Panc1 (cell line): Measurements from ENCODE around the gene UNC5B. TPM values are rescaled to one million over a fixed set of nuclear protein-coding genes. Genes with fewer than 3 reads are reported as not detected.

Source experiments
- ATAC-seq: fragments of 200-7000 bp; cut with Tn5 transposase; 2 replicates; pipeline ENCODE4 v1.9.1; 2020; ENCODE audit warnings: mild to moderate bottlenecking, moderate library complexity
- BruUV-seq: library from RNA; stranded (reverse); fragments of 400-500 nt; replicated peaks from 2 replicates; lab custom pipeline; 2021; lab: Mats Ljungman, UMichigan
- CTCF ChIA-PET: fragments of 300-600 bp; sonication (Branson Sonifier 250); formaldehyde crosslinking; loops from one replicate; lab custom pipeline; 2022; ENCODE audit warnings: antibody characterized with exemption; lab: Charles Lee
- POLR2A ChIA-PET: fragments of 300-600 bp; sonication (Branson Sonifier 250); formaldehyde crosslinking; loops from one replicate; lab custom pipeline; 2022; ENCODE audit warnings: antibody characterized with exemption; lab: Charles Lee
- DNase-seq: peaks from one replicate; pipeline ENCODE4 v3.0.0-alpha.2; 2010; ENCODE audit warnings: low read depth, low spot score
- H3K27ac ChIP-seq: 2 replicates; pipeline ENCODE4 v1.5.1; 2011; ENCODE audit warnings: mild to moderate bottlenecking, low read length, inconsistent platforms
- H3K27me3 ChIP-seq: fragments of 200-500 bp; sonication (Bioruptor generic); 2 replicates; pipeline ENCODE4 v1.6.0; 2014; ENCODE audit warnings: low read length, inconsistent platforms; ENCODE audit not compliant: control insufficient read depth, insufficient read depth
- H3K36me3 ChIP-seq: fragments of 200-500 bp; sonication (Bioruptor generic); 2 replicates; pipeline ENCODE4 v1.5.1; 2014; ENCODE audit warnings: inconsistent platforms, mild to moderate bottlenecking, low read length, moderate library complexity; ENCODE audit not compliant: control insufficient read depth, insufficient read depth
- H3K4me1 ChIP-seq: 2 replicates; pipeline ENCODE4 v1.5.1; 2011; ENCODE audit warnings: inconsistent platforms, mild to moderate bottlenecking, low read length, moderate library complexity; ENCODE audit not compliant: control insufficient read depth, insufficient read depth
- H3K4me3 ChIP-seq, 2 experiments: 2 replicates each; pipeline ENCODE4 v1.5.1; 2011 to 2012; ENCODE audit warnings: low read depth in 2 of 2, low read length in 2 of 2, mild to moderate bottlenecking in 2 of 2, inconsistent platforms in 1 of 2, moderate library complexity in 1 of 2
- H3K9me3 ChIP-seq: fragments of 200-500 bp; sonication (Bioruptor generic); 2 replicates; pipeline ENCODE4 v1.5.1; 2014; ENCODE audit warnings: low read depth, mild to moderate bottlenecking, inconsistent platforms, low read length, moderate library complexity; ENCODE audit not compliant: control insufficient read depth, insufficient read depth
- CTCF ChIP-seq: fragments of 450-650 bp; IDR thresholded peaks from 2 replicates; pipeline ENCODE4 v1.5.1; 2017; ENCODE audit warnings: mild to moderate bottlenecking
- POLR2AphosphoS5 ChIP-seq: IDR thresholded peaks from 2 replicates; pipeline ENCODE4 v1.6.1; 2012; ENCODE audit warnings: mild to moderate bottlenecking, low read depth, low read length, moderate library complexity
- REST ChIP-seq, 2 experiments: IDR thresholded peaks; 2 replicates each; pipeline ENCODE4 v1.6.1; 2011 to 2012; ENCODE audit warnings: low read depth in 2 of 2, control low read depth in 1 of 2, low read length in 1 of 2, mild to moderate bottlenecking in 1 of 2, moderate library complexity in 1 of 2; ENCODE audit not compliant: insufficient read depth in 1 of 2
- SIN3A ChIP-seq: IDR thresholded peaks from 2 replicates; pipeline ENCODE4 v1.6.1; 2012; ENCODE audit warnings: low read depth, mild to moderate bottlenecking, low read length, moderate library complexity, borderline replicate concordance; ENCODE audit not compliant: insufficient read depth
- TCF7L2 ChIP-seq: IDR thresholded peaks from 2 replicates; pipeline ENCODE4 v1.6.1; 2011; ENCODE audit warnings: mild to moderate bottlenecking, low read depth, low read length, inconsistent platforms
- in situ Hi-C: cut with HindIII; loops from 2 replicates; pipeline ENCODE4 v1.10.0; 2016; ENCODE audit warnings: low sequenced_read_pairs, low pct_unique_long_range_greater_than_20kb
- intact Hi-C: fragments of 100-400 bp; cut with micrococcal nuclease; formaldehyde crosslinking; loops from one replicate; pipeline ENCODE4 v1.10.0; 2022; ENCODE audit not compliant: unreplicated experiment
- total RNA-seq: library from RNA; stranded (reverse); gene quantifications from one replicate; pipeline ENCODE4 v1.2.1, GENCODE V29; 2021; ENCODE audit not compliant: unreplicated experiment

Gene UNC5B
- total RNA-seq, 1 experiment from 2014 or later: 1.1 TPM

GRCh38 chr10:71331736-71332135 lies 119.4 kb downstream of the UNC5B start:
- ATAC-seq: no peak
- Histone ChIP-seq H3K27ac (no peak overlapping the region), H3K4me1 (no peaks in the 10 kb centered on the region), H3K27me3 (no peaks in the 10 kb centered on the region), H3K4me3 (no peak overlapping the region), H3K9me3 (no peaks in the 10 kb centered on the region), H3K36me3 (no peaks in the 10 kb centered on the region)
- no peak for DNase-seq
- intact Hi-C loops (no loop called here), in situ Hi-C loops (no loop called here)
- ChIA-PET CTCF (interaction anchor here (0.5 kb wide), 1 partner anchor 9 kb away, joined by 3 read pairs; no protein-coding TSS in a partner anchor), POLR2A (no interaction called here)
- no TSS peak for BruUV-seq
- TF ChIP-seq TCF7L2 (no peak), REST (IDR thresholded peaks at IDR 0.05; ENCODE audit: insufficient read depth in 1 of 2, low read depth in 2 of 2, low read length in 1 of 2) (no peak), SIN3A (no peak), POLR2AphosphoS5 (no peak), CTCF (no peak)

- in situ Hi-C loops: no loop called here
- Histone ChIP-seq H3K4me1 (peaks cover 6% of the 10 kb centered on the region; the same call in 1 of the 2 replicates), H3K9me3 (no peaks in the 10 kb centered on the region), H3K4me3 (no peak overlapping the region), H3K27ac (no peak overlapping the region), H3K36me3 (no peaks in the 10 kb centered on the region), H3K27me3 (no peaks in the 10 kb centered on the region)
- TF ChIP-seq POLR2AphosphoS5 (no peak), TCF7L2 (no peak), SIN3A (no peak), REST (IDR thresholded peaks at IDR 0.05; ENCODE audit: insufficient read depth in 1 of 2, low read depth in 2 of 2, low read length in 1 of 2) (no peak), CTCF (no peak)
- DNase-seq: no peak
- ChIA-PET CTCF (no interaction called here), POLR2A (no interaction called here)
- intact Hi-C loops: no loop called here
- no TSS peak for BruUV-seq
- ATAC-seq: no peak
Observed at GRCh38 chr10:71332466-71332865, 120.1 kb downstream of the UNC5B start.
